HG03039 (cell line): Measurements from ENCODE around the gene PTTG1IP.
"Not testable (repeated sequence)": the region's sequence is repeated elsewhere in the genome, so short reads cannot be mapped to it uniquely, and the experiment has no call there.

Source experiments
- ATAC-seq: cut with Tn5 transposase; IDR thresholded peaks from one replicate; pipeline ENCODE4 v1.9.1; 2021; ENCODE audit warnings: mild to moderate bottlenecking, moderate library complexity; ENCODE audit not compliant: unreplicated experiment

PTTG1IP gene, protein sequence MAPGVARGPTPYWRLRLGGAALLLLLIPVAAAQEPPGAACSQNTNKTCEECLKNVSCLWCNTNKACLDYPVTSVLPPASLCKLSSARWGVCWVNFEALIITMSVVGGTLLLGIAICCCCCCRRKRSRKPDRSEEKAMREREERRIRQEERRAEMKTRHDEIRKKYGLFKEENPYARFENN

DNA sequence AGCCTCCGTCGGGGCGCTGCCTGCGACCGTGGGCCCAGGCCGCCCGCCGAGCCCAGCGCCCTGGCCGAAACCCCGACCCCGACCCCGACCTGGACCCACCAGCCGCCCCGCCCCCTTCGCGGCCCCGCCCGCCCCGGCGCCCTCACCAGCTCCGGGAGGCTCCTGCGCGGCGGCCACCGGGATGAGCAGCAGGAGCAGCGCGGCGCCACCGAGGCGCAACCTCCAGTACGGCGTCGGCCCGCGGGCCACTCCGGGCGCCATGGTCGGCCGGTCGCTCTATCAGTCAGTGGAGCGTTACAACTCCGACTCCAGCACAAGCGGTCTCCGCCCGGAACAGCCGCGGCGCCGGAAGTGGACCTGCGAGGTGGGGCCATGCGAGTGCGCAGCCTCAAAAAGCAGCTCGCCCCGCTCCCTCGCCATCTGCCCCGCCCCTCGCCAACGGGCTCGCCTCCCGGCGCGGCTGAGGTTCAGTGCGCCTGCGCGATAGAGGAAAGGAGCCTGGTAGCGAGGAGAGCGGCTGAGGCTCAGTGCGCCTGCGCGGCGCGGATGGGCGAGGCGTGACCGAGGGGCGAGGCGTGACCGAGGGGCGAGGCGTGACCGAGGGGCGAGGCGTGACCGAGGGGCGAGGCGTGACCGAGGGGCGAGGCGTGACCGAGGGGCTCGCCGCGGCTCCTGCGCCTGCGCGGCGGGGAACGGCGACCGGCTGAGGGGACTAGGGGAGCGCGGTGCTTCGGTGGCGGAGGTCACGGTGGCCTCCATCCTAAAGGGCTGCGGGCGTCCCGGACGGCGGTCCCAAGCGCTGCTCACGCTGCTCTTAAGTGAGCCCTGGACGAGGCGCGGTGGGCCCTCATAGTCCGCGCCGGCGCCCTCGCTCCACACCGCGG lies at the start of gene PTTG1IP:
Gene PTTG1IP (minus strand): TSS at position 335 of the 884 bp plus-strand sequence. CDS start 74 bp downstream, at position 261.
- ATAC-seq, result peak; percentile 65

DNA sequence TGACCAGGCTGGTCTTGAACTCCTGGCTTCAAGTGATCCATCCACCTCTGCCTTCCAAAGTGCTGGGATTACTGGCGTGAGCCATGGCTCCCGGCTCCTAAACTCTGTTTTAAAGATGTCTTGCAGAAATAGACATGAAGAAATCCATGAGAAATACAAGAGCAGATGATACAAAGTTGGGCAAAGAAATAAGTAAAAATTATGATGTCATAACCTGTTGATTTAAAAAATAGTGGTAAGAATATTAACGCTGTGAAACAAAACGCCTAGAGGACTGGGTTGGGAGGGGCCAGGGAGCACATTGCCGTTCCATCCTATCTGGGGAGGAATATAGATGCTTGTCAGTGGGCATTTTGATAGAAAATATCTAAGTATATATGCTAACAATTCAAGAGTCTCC lies 48.4 kb upstream of the PTTG1IP start:
- ATAC-seq, result no peak

DNA sequence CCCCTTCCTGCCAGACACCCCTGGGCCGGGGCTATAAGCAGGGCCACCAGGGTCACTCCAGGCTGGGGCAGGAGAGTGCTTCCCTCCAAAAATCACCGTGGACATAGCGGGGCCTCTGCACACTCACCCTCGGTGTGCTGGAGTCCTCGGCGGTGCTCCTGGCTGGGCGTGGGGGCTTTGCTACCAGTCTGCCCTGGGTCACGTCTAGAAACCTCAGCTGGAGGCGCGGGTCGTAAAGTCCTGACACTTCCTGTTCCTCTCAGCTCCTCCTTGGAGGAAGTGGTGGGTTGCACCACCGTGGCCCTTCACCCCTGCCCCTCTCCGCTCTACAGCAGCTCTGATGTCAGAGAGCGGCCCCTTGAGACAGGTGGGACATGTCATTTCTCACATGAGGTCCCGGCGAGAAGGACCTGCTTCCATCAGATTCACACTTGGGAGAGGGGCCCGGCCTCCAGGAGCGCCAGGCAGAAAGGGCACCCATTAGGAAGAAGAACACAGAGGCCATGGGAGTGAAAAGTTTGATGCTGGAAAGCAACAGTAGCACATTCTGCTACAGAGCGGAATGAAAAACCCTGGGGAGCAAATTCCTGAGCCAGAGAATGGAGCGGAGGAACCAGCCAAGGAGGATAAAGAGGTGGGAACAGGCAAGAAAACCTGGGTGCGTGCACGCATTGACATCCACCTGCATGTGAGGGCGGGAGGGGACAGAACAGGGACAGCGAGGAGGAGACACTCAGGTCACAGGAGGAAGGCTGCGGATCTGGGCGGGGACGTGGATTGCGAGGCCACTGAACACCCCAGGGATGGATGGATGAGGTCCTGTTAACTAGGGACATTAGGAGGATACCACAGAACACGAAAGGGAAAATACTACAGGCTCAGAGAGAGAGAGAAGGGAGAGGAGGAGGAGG lies 47.5 kb upstream of the PTTG1IP start, which contains the start of gene ITGB2:
Gene ITGB2 (minus strand): TSS at position 206 of the 911 bp plus-strand sequence. CDS start 10,117 bp downstream, outside the sequence.
- ATAC-seq, result no peak

DNA sequence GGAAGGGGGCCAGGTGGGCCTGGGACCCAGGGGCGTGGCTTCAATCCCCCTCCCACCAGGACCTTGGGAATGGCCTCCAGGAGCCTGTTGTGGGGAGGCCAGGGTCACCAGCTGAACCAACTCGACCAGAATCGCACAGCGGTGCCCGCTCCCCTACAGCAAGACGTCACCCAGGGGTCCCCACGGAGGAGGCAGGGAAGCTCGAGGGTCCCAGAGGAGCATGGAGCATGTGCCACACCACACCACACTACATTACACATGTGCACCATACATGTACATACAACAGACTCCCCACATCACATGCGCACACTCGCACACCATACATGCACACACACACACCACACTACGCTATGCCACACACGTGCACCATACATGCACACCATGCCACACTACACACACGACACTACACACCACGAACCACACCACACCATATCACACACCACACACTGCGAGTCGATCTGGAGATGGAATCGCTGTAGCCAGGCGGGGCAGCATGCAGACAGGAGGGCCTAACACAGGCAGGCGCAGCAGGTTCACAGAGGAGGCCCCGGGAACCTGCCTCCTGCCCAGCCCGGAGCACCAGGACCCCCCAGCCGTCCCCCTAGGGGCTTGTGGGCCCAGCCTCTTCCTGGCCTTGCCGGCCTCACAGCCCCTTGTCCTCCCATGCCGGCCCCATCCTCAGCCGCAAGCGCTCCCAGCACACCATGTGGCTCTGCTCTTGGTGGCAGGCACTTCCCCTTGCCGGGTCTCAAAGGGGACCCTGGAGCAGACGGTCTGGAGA lies 46.6 kb upstream of the PTTG1IP start:
- no peak for ATAC-seq

DNA sequence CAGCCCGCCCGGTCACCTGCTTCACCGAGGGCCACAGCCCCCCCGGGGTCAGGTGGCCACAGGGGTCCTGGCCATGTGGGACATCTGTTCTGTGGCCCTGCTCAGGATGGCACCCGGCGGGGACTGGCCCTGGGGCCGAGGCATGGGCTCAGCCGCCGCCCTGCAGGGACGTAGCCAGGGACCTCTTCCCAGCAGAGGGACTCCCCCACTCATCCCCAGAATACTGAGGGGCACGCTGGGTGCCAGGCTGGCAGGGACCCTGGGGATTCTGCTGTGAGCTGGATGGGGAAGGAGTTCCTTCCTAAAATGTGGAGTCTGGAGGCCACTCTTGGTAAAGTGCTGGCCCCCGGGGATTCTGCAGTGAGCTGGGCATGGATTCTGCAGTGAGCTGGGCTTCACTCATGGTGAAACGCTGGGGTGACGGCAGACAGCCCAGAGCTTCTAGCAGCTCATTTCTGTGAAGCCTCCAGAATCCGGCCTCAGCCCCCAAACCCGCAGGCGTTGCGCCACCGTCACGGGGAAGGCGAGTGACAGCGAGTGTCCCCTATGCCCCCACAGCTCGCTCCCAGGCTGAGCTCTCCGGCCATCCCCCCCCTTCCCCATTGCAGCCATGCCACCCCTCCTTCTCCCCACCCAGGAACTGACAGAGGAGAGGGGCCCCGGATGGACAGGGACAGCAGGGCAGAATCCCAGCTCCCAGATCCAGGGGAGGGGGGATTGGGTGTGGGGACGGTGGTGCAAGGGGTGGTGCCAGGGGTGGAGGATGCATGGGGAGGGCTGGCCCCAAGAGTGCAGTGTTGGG lies 45.8 kb upstream of the PTTG1IP start:
- ATAC-seq, result no peak

DNA sequence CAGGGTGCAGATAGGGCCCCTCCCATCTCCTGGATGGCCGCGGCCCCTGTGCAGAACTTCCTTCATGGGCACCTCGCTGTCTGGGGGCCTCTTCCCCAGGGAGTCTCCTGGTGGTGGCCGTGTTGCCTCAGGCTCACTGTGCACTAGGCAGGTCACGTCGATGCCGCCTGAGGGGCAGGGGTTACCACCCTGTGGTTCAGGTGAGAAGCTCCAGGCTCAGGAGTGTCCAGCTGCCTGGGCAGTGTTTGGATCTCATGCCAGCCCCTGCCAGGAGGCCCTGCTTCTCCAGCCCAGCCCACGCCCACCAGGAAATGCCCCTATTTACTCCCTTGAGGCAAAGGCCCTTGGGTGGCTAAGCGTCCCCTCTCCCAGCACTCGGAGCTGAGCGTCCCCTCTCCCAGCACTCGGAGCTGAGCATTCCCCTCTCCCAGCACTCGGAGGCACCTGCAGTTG lies 45.1 kb upstream of the PTTG1IP start:
- no peak for ATAC-seq

DNA sequence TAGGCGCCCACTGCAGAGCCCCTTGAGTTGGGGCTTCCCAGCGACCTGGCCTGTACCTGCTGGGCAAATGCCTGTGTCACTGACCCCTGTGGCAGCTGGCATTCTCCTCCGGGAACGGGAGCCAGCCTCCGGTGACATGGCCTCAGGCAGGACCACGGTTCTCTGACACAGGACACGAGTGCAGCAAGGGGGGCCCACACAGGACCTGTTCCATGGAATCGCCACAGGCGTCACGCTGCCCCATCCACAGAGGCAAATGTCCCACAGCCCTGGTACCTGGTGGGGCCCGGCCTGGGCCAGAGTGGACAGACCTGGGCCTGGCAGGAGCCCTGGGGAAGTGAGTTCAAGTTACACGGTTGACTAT lies 44.6 kb upstream of the PTTG1IP start:
- no peak for ATAC-seq

DNA sequence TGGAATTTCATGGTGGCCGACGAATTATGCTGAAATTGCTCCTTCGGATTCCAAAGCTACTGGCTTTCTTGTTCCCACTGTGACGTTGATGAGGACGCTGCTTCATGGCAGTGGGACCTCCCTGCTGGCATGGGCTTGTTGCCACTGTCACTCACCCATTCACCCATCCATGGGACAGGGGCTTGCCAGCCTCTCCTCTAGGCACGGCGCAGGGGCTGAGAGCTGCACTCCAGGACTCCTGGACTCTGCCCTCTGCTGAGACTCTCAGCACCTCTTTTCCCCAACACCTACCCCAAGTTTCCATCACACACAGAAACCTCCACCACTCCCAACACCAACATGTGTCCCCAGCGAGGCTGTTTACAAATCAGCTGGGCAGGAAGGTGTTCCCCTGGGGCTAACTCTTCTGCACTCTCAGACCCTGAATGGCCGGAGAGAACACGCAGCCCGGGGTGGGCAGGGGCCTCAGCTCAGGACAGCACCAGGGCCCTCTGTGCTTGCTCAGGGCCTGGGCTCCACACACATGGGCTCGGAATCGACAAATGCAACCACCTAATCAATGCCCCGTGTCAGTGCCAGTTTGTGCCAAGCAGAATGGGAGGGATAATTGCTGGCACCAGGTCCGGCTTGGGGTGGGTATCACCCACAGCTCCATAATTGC lies 44.1 kb upstream of the PTTG1IP start:
- ATAC-seq, result no peak

DNA sequence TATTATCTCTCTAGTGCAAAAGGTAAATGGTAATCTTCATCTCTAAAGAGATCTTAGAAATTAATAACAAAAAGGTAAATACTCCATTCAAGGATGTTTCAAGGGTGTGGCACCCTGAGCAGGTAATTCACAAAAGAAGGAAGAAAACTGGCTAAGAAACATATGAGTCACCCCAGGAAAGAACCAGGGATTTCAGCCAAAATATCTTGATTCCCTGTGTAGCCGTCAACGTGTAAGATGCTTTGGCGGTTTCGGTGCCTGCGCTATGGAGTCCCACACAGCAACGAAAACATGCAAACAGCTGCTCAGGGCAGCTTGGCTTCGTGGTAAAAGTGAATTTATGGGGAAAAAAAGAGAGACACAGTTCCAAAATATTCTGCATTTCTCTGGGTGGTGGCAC lies 43.5 kb upstream of the PTTG1IP start:
- ATAC-seq, result no peak

DNA sequence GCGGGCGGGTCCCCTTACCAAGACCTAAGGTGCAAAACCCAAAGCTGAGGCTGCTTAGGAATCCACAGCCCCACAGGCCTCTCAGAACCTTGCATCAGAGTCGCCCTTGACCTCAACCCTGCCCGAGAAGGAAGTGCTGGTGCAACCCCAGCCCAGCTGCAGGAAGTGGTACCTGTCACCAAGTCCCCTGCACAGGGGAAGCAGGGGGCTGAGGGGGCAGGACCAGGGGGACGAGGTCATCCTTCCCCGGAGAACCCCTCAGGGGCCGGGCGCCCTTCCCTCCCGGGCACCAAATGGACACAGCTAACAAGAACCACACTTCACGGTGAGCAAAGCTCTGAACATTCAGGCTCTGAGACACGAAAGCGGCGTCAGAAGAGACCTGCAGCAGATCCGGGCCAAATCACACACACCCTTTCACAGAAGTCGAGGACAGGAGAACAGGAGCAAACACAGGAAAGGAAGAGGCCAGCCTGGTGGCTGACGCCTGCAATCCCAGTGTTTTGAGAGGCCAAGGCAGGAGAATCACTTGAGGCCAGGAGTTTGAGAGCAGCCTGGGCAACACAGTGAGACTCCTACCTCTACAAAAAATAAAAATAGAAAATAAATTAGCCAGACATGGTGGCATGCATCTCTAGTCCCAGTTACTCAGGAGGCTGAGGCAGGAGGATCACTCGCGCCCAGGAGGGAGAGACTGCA lies 40.8 kb upstream of the PTTG1IP start:
- no peak for ATAC-seq

DNA sequence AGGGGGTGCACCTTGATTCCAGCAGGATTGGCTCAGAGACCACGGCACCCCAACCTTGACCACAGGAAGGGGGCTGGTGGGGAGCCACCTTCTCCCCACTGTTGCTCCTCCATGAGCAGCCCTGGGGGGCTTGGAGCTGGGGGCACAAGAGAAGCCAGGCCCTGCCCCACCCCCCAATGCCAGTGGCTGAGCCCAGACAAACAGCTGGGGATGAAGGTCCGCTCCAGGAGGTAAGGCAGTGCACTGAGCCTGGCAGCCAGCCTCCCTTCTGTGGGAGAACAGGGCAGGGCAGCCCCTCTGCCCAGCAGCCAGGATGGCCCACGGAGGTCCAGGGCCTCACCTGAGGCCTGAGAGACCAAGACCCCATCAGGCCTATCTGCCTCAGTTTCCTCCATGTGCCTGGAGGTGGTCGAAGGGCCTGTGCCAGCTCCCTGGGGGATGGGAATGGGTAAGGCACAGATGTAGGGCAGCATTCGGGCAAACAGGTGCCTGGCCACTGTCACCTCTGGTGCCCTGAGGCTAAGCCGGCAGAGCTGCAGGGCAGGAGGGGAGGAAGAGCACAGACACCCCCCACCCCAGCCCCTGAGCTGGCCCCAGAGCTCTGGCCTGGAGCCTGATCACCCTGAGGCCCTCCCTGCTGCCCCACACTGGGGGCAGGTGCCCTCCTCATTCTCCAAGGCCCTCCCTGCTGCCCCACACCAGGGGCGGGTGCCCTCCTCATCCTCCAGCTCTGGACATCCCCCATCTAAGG lies 40.1 kb upstream of the PTTG1IP start:
- no peak for ATAC-seq

DNA sequence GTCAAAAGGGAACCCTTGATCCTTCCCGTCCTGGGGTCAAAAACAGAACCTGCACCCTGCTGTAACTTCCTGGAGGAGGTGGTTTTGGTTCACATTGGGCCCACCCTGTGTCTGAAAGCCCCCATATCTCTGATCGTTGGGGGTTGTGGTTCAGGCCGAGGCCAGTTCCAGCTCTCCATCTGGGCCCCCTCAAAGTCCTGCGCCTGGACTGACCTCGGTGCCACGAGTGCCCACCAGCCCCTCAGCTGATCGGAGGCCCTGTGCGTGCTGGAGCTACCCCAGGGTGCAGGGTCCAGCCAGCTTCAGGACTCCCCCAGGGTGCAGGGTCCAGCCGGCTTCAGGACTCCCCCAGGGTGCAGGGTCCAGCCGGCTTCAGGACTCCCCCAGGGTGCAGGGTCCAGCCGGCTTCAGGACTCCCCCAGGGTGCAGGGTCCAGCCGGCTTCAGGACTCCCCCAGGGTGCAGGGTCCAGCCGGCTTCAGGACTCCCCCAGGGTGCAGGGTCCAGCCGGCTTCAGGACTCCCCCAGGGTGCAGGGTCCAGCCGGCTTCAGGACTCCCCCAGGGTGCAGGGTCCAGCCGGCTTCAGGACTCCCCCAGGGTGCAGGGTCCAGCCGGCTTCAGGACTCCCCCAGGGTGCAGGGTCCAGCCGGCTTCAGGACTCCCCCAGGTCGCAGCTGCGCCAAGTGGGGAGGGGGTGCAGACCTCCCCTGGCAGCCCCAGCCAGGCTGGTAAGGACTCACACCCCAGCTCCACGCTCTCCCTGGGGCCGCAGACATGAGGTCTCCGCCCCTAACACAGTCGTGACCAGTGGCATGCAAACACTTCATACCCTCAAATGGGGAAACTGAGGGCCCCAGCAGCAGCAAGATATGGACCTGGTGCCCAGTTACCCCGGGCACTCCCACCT lies 39.3 kb upstream of the PTTG1IP start:
- not testable (repeated sequence) for ATAC-seq

DNA sequence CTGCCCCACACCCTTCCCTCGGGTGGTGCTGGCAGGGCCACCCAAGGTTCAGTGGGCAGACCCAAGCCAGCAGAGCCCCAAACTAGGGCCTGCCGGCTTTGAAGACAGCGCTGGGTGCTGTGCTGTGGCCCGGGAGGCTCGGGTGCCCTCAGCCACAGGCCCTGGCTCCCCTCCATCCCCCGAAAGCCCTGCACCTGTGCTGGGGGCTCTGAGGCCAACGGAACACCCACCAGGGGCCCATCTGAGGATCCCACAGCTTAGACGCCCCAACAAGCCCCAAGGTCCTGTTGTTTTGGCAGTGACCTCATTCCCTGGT lies 38.6 kb upstream of the PTTG1IP start:
- ATAC-seq, result no peak

DNA sequence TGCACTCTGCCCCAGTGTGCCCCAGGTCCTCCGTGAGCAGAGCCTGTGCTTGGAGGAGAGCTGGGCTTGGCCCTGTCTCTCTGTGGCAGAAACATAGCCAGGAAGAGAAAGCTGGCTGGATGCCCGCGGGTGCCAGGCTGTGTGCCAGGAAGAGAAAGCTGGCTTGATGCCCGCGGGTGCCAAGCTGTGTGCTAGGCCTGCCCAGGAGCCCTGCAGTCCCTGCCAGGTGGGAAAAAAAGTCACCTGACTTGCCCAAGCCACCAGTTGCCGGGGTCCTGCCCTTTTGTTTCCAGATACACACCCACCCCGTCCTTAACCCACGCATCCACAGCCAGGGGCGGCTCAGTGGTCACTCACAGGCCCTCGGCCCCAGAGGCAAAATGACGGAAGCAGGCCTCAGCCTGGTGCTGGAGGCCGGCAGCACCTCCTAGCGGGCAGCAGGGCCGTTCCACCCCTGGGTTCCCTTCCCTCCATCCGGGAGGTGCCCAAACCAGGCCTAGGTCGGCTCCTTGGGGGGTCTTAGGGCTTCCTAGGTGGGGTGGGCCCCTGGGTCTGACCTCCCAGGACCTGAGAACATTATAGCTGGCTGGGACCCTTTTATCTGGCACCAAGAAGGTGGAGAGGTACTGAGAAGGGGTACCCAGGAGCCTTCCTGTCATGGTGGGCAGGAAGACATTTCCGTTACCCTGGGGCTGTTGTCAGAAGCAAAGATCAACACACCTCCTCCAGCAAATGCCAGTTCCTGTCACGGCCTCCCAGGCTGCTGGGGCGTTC lies 38.1 kb upstream of the PTTG1IP start:
- no peak for ATAC-seq

DNA sequence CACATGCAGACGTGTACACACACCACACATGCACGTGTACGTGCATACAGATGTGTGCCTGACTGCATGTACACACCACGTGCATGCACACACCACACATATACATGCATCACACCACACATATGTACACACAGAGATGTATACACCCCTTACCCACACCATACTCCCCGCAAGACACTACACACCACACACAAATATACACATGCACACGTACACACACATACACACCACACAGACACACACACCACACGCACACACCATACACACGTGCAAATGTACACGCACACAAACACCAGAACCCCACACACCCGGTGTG lies 37.5 kb upstream of the PTTG1IP start:
- no peak for ATAC-seq
